WTC11 (cell line): ENCODE measurements around the gene COX4I1. TPM values are rescaled to one million over a fixed set of nuclear protein-coding genes. Genes with fewer than 3 reads are reported as not detected.

Experiments
- ATAC-seq: fragments of 200-7000 bp; cut with Tn5 transposase; 2 replicates; pipeline ENCODE4 v1.10.0; 2021; ENCODE audit warnings: mild to moderate bottlenecking, moderate library complexity
- CTCF ChIA-PET: fragments of 300-600 bp; sonication (Branson Sonifier 250); formaldehyde crosslinking; loops from one replicate; lab custom pipeline; 2021; ENCODE audit warnings: antibody characterized with exemption; lab: Charles Lee
- POLR2A ChIA-PET: fragments of 350-600 bp; sonication (Branson Sonifier 250); formaldehyde crosslinking; loops from one replicate; lab custom pipeline; 2021; ENCODE audit warnings: antibody characterized with exemption; lab: Charles Lee
- DNase-seq: peaks from one replicate; pipeline ENCODE4 v3.0.0; 2021; ENCODE audit warnings: low spot score
- H3K27ac Mint-ChIP-seq: 2 replicates; pipeline ENCODE4 v1.8.0; 2021; ENCODE audit warnings: mixed read lengths
- H3K27me3 Mint-ChIP-seq: 2 replicates; pipeline ENCODE4 v1.8.0; 2021; ENCODE audit warnings: low read depth, mild to moderate bottlenecking, moderate library complexity, mixed read lengths
- H3K36me3 Mint-ChIP-seq: 2 replicates; pipeline ENCODE4 v1.8.0; 2021; ENCODE audit warnings: mixed read lengths
- H3K4me1 Mint-ChIP-seq: 2 replicates; pipeline ENCODE4 v1.8.0; 2022; ENCODE audit warnings: mixed read lengths
- H3K4me3 Mint-ChIP-seq: 2 replicates; pipeline ENCODE4 v1.8.0; 2021; ENCODE audit warnings: mild to moderate bottlenecking, moderate library complexity, mixed read lengths
- H3K9me3 Mint-ChIP-seq: 2 replicates; pipeline ENCODE4 v1.8.0; 2021; ENCODE audit warnings: mixed read lengths
- AFF4 ChIP-seq: sonication (generic); formaldehyde crosslinking; IDR thresholded peaks from 2 replicates; pipeline ENCODE4 v1.8.1; 2023; ENCODE audit warnings: mild to moderate bottlenecking, missing genetic modification reagents, borderline replicate concordance
- ATF1 ChIP-seq: sonication (generic); formaldehyde crosslinking; IDR thresholded peaks from 2 replicates; pipeline ENCODE4 v1.8.1; 2023; ENCODE audit warnings: mild to moderate bottlenecking, moderate library complexity, missing genetic modification reagents
- ATF3 ChIP-seq: sonication (generic); formaldehyde crosslinking; conservative IDR thresholded peaks from 2 replicates; pipeline ENCODE4 v1.8.1; 2022; ENCODE audit warnings: mild to moderate bottlenecking, missing genetic modification reagents
- CBFB ChIP-seq: sonication (generic); formaldehyde crosslinking; IDR thresholded peaks from 2 replicates; pipeline ENCODE4 v1.8.1; 2022; ENCODE audit warnings: mild to moderate bottlenecking, low read depth, missing genetic modification reagents
- E2F5 ChIP-seq: sonication (generic); formaldehyde crosslinking; IDR thresholded peaks from 2 replicates; pipeline ENCODE4 v1.8.1; 2022; ENCODE audit warnings: mild to moderate bottlenecking, moderate library complexity, missing genetic modification reagents
- EMX1 ChIP-seq: fragments of 250-450 bp; sonication (Bioruptor Pico); IDR thresholded peaks from 2 replicates; pipeline ENCODE4 v1.8.0; 2021; ENCODE audit warnings: mild to moderate bottlenecking
- FOXP4 ChIP-seq: sonication (generic); formaldehyde crosslinking; IDR thresholded peaks from 2 replicates; pipeline ENCODE4 v1.8.0; 2022; ENCODE audit warnings: mild to moderate bottlenecking, missing genetic modification reagents
- GTF2I ChIP-seq: fragments of 250-450 bp; sonication (Bioruptor Pico); conservative IDR thresholded peaks from 2 replicates; pipeline ENCODE4 v1.4.0; 2021; ENCODE audit warnings: mild to moderate bottlenecking
- HMGXB4 ChIP-seq: sonication (generic); formaldehyde crosslinking; IDR thresholded peaks from 2 replicates; pipeline ENCODE4 v1.8.1; 2023; ENCODE audit warnings: mild to moderate bottlenecking, moderate library complexity, missing genetic modification reagents
- NFE2L1 ChIP-seq: sonication (generic); formaldehyde crosslinking; IDR thresholded peaks from 2 replicates; pipeline ENCODE4 v1.8.1; 2023; ENCODE audit warnings: missing genetic modification reagents
- NR3C1 ChIP-seq: sonication (generic); formaldehyde crosslinking; conservative IDR thresholded peaks from 2 replicates; pipeline ENCODE4 v1.8.1; 2023; ENCODE audit warnings: low read depth, mild to moderate bottlenecking, missing genetic modification reagents
- PRDM15 ChIP-seq: sonication (generic); formaldehyde crosslinking; IDR thresholded peaks from 2 replicates; pipeline ENCODE4 v1.8.0; 2022; ENCODE audit warnings: missing genetic modification reagents
- SMAD3 ChIP-seq: sonication (generic); formaldehyde crosslinking; IDR thresholded peaks from 2 replicates; pipeline ENCODE4 v1.8.0; 2022; ENCODE audit warnings: missing genetic modification reagents, mild to moderate bottlenecking, borderline replicate concordance
- USF2 ChIP-seq: sonication (generic); formaldehyde crosslinking; IDR thresholded peaks from 2 replicates; pipeline ENCODE4 v1.8.1; 2023; ENCODE audit warnings: mild to moderate bottlenecking, missing genetic modification reagents, moderate library complexity
- total RNA-seq: library from RNA; stranded (reverse); gene quantifications from 3 replicates; pipeline ENCODE4 v1.2.3, GENCODE V29; 2021

Gene COX4I1
- total RNA-seq, 1 experiment from 2014 or later: 618 TPM

- H3K4me1 Mint-ChIP-seq: no peaks in the 10 kb centered on the region
- no peak for ATAC-seq
These were observed 29.8 kb downstream of the COX4I1 start for GRCh38 chr16:85829171-85829719.

GRCh38 chr16:85829751-85830445 lies 30.4 kb downstream of the COX4I1 start:
- Mint-ChIP-seq H3K4me3 (no peak overlapping the region), H3K9me3 (peaks cover 19% of the 10 kb centered on the region), H3K4me1 (no peaks in the 10 kb centered on the region), H3K36me3 (peaks cover 8% of the 10 kb centered on the region; the same call in 1 of the 2 replicates), H3K27ac (no peak overlapping the region), H3K27me3 (peaks cover 12% of the 10 kb centered on the region)
- no peak for TF ChIP-seq ATF3 (CRISPR knock-in tag)
- TF ChIP-seq NFE2L1 (CRISPR knock-in tag): no peak
- TF ChIP-seq SMAD3 (CRISPR knock-in tag): no peak
- TF ChIP-seq NR3C1 (CRISPR knock-in tag): no peak
- no peak for TF ChIP-seq GTF2I (CRISPR knock-in tag)
- TF ChIP-seq EMX1: no peak
- no peak for TF ChIP-seq ATF1 (CRISPR knock-in tag)
- ChIA-PET CTCF (interaction anchor here (2.3 kb wide), 1 partner anchor 11 kb away, joined by 6 read pairs; no protein-coding TSS in a partner anchor), POLR2A (no interaction called here)
- DNase-seq: no peak
- no peak for ATAC-seq

More at GRCh38 chr16:85829171-85829719, 29.8 kb downstream of the COX4I1 start:
- TF ChIP-seq HMGXB4 (CRISPR knock-in tag) (no peak), CBFB (CRISPR knock-in tag) (no peak), USF2 (CRISPR knock-in tag) (no peak), NFE2L1 (CRISPR knock-in tag) (no peak), E2F5 (CRISPR knock-in tag) (no peak)
- DNase-seq: no peak
- Mint-ChIP-seq H3K9me3 (peaks cover 19% of the 10 kb centered on the region), H3K27ac (no peak overlapping the region), H3K27me3 (peaks cover 12% of the 10 kb centered on the region), H3K4me3 (no peak overlapping the region), H3K36me3 (peaks cover 8% of the 10 kb centered on the region; the same call in 1 of the 2 replicates)
- ChIA-PET CTCF (interaction anchor here (2.3 kb wide), 1 partner anchor 10 kb away, joined by 6 read pairs; no protein-coding TSS in a partner anchor), POLR2A (no interaction called here)

- DNase-seq (no peak), ATAC-seq (no peak)
- ChIA-PET CTCF (interaction anchor here (2.3 kb wide), 1 partner anchor 11 kb away, joined by 6 read pairs; no protein-coding TSS in a partner anchor), POLR2A (no interaction called here)
- peaks cover 19% of the 10 kb centered on the region for H3K9me3 Mint-ChIP-seq
- peaks cover 12% of the 10 kb centered on the region for H3K27me3 Mint-ChIP-seq
- H3K4me3 Mint-ChIP-seq: no peak overlapping the region
- TF ChIP-seq AFF4 (CRISPR knock-in tag) (no peak), EMX1 (no peak), PRDM15 (CRISPR knock-in tag) (no peak), FOXP4 (CRISPR knock-in tag) (no peak)
- no peaks in the 10 kb centered on the region for H3K4me1 Mint-ChIP-seq
- H3K36me3 Mint-ChIP-seq: peaks cover 8% of the 10 kb centered on the region; the same call in 1 of the 2 replicates
- no peak overlapping the region for H3K27ac Mint-ChIP-seq
These were observed 31.3 kb downstream of the COX4I1 start for GRCh38 chr16:85830821-85831220.
